Thyroid gland (tissue), 4 donors: Measurements from ENCODE around the gene ST8SIA5. TPM values are rescaled to one million over a fixed set of nuclear protein-coding genes. Genes with fewer than 3 reads are reported as not detected.

Experiments
- DNase-seq, 2 donors: peaks; one replicate each; pipeline ENCODE4 v3.0.0-alpha.2; 2019
- H3K27ac ChIP-seq, 3 donors: fragments of 200-600 bp; sonication (generic); 1 replicate in 2 of 3; 2 replicates in 1 of 3; pipeline ENCODE4 v1.5.1; 2016 to 2019; ENCODE audit warnings: mild to moderate bottlenecking in 1 of 3, moderate library complexity in 1 of 3
- H3K27me3 ChIP-seq: fragments of 200-600 bp; sonication (generic); one replicate; pipeline ENCODE4 v1.5.1; 2019
- H3K36me3 ChIP-seq, 2 donors: fragments of 200-600 bp; sonication (generic); one replicate each; pipeline ENCODE4 v1.5.1; 2016 to 2019
- H3K4me1 ChIP-seq, 2 donors: fragments of 200-600 bp; sonication (generic); one replicate each; pipeline ENCODE4 v1.5.1; 2017 to 2019
- H3K4me3 ChIP-seq, 3 donors: fragments of 200-600 bp; sonication (generic); replicated peaks in 1 of 3; 1 replicate in 2 of 3; 2 replicates in 1 of 3; pipeline ENCODE4 v1.5.1; 2016; ENCODE audit warnings: mild to moderate bottlenecking in 1 of 3
- H3K9me3 ChIP-seq: fragments of 200-600 bp; sonication (generic); one replicate; pipeline ENCODE4 v1.5.1; 2017
- CTCF ChIP-seq, 6 experiments: fragments of 200-600 bp in 3 of 6; fragments of 450-650 bp in 3 of 6; sonication (generic) in 3 of 6; IDR thresholded peaks; one replicate each; pipeline ENCODE4 v1.5.1; 2016 to 2019; ENCODE audit warnings: antibody characterized with exemption in 6 of 6, mild to moderate bottlenecking in 2 of 6, inconsistent platforms in 1 of 6, moderate library complexity in 1 of 6
- POLR2A ChIP-seq, 2 donors: fragments of 450-650 bp; IDR thresholded peaks; one replicate each; pipeline ENCODE4 v1.6.1; 2017; ENCODE audit warnings: antibody characterized with exemption in 2 of 2, mild to moderate bottlenecking in 2 of 2, moderate library complexity in 1 of 2
- WGBS, 2 donors: methylation state at CpG; one replicate each; pipeline ENCODE4 v1.1.5; 2017; 5-methylcytosine and 5-hydroxymethylcytosine counted together
- intact Hi-C: fragments of 100-400 bp; cut with DNase I; formaldehyde crosslinking; loops from one replicate; pipeline ENCODE4 v1.15.1; 2023
- total RNA-seq, 4 donors: library from RNA; depleted of rRNA; stranded (reverse); fragments of >200 nt; gene quantifications; one replicate each; pipeline ENCODE4 v1.2.3, GENCODE V29; 2016

Gene ST8SIA5
- total RNA-seq, 4 donors from 2014 or later = 0.04 to 1.2 (median 0.24) TPM; not detected in 1

GRCh38 chr18:46787674-46788073 is 30.8 kb upstream of the ST8SIA5 start:
- no peak for DNase-seq
- Histone ChIP-seq H3K36me3 (no peaks in the 10 kb centered on the region), H3K4me3 (no peak overlapping the region), H3K27ac (no peak overlapping the region), H3K4me1 (no peaks in the 10 kb centered on the region), H3K9me3 (no peaks in the 10 kb centered on the region), H3K27me3 (no peaks in the 10 kb centered on the region)
- WGBS, 2 donors = 77 to 81% methylated on average over 3 of the region's 3 CpGs
- TF ChIP-seq POLR2A (IDR thresholded peaks at IDR 0.05) = no peak
- no peak for TF ChIP-seq CTCF (IDR thresholded peaks at IDR 0.05)
- intact Hi-C loops = no loop called here

- no peak overlapping the region for H3K4me3 ChIP-seq
- TF ChIP-seq POLR2A (IDR thresholded peaks at IDR 0.05) (no peak), CTCF (IDR thresholded peaks at IDR 0.05) (no peak)
- no peaks in the 10 kb centered on the region for H3K9me3 ChIP-seq
- no peaks in the 10 kb centered on the region for H3K36me3 ChIP-seq
- intact Hi-C loops = no loop called here
- no peak for DNase-seq
- 61 to 68% methylated on average over 5 of the region's 5 CpGs for WGBS, 2 donors
- H3K27me3 ChIP-seq = no peaks in the 10 kb centered on the region
- no peaks in the 10 kb centered on the region for H3K4me1 ChIP-seq
- no peak overlapping the region for H3K27ac ChIP-seq
Measured at GRCh38 chr18:46772357-46772756, 15.5 kb upstream of the ST8SIA5 start.

- intact Hi-C loops = no loop called here
- Histone ChIP-seq H3K27me3 (no peaks in the 10 kb centered on the region), H3K9me3 (no peaks in the 10 kb centered on the region), H3K4me3 (no peak overlapping the region), H3K27ac (no peak overlapping the region), H3K36me3 (no peaks in the 10 kb centered on the region), H3K4me1 (no peaks in the 10 kb centered on the region)
- no peak for DNase-seq
- WGBS, 2 donors = 51 to 54% methylated on average over 3 of the region's 3 CpGs
- TF ChIP-seq POLR2A (IDR thresholded peaks at IDR 0.05) = no peak
- no peak for TF ChIP-seq CTCF (IDR thresholded peaks at IDR 0.05)
Measured at GRCh38 chr18:46771141-46771540, 14.3 kb upstream of the ST8SIA5 start.

GRCh38 chr18:46770708-46771107 is 13.9 kb upstream of the ST8SIA5 start:
- DNase-seq = no peak
- no peaks in the 10 kb centered on the region for H3K4me1 ChIP-seq
- H3K4me3 ChIP-seq = no peak overlapping the region
- H3K27me3 ChIP-seq = no peaks in the 10 kb centered on the region
- WGBS, 2 donors = 79 to 93% methylated on average over 2 of the region's 2 CpGs
- TF ChIP-seq CTCF (IDR thresholded peaks at IDR 0.05) = no peak
- TF ChIP-seq POLR2A (IDR thresholded peaks at IDR 0.05) = no peak
- H3K36me3 ChIP-seq = no peaks in the 10 kb centered on the region
- intact Hi-C loops = no loop called here
- no peak overlapping the region for H3K27ac ChIP-seq
- no peaks in the 10 kb centered on the region for H3K9me3 ChIP-seq

GRCh38 chr18:46768166-46768921 is 11.5 kb upstream of the ST8SIA5 start:
- Histone ChIP-seq H3K27ac (no peak overlapping the region), H3K27me3 (no peaks in the 10 kb centered on the region), H3K4me3 (no peak overlapping the region), H3K4me1 (no peaks in the 10 kb centered on the region), H3K36me3 (no peaks in the 10 kb centered on the region), H3K9me3 (no peaks in the 10 kb centered on the region)
- DNase-seq = no peak
- WGBS, 2 donors = 70 to 82% methylated on average over 9 of the region's 9 CpGs
- intact Hi-C loops = no loop called here
- TF ChIP-seq CTCF (IDR thresholded peaks at IDR 0.05) (no peak), POLR2A (IDR thresholded peaks at IDR 0.05) (no peak)
